ENCODE measurements around the gene DAG1. TPM values are rescaled to one million over a fixed set of nuclear protein-coding genes. Genes with fewer than 3 reads are reported as not detected.
"Not testable (repeated sequence)": the region's sequence is repeated elsewhere in the genome, so short reads cannot be mapped to it uniquely, and the experiment has no call there.

Gene DAG1
- total RNA-seq, 3 donors from 2014 or later, result 76.9 to 97.3 (median 88.8) TPM

GRCh38 chr3:49493901-49494300 lies 23.8 kb downstream of the DAG1 start:
- TF ChIP-seq CTCF (IDR thresholded peaks at IDR 0.05), result no peak
- no peaks in the 10 kb centered on the region for H3K36me3 ChIP-seq (ENCODE audit: low read depth)
- H3K4me1 ChIP-seq (ENCODE audit: low read depth), result no peaks in the 10 kb centered on the region
- DNase-seq (no peak), ATAC-seq (no peak)
- intact Hi-C loops (cut with DNase I, micrococcal nuclease), result no loop called here
- no peaks in the 10 kb centered on the region for H3K9me3 ChIP-seq
- no peak overlapping the region for H3K4me3 ChIP-seq

GRCh38 chr3:49495023-49495422 lies 25.0 kb downstream of the DAG1 start:
- DNase-seq (no peak), ATAC-seq (peak; percentile 20)
- Histone ChIP-seq H3K4me3 (no peak overlapping the region), H3K36me3 (ENCODE audit: low read depth) (no peaks in the 10 kb centered on the region), H3K9me3 (no peaks in the 10 kb centered on the region), H3K4me1 (ENCODE audit: low read depth) (peaks cover under 1% of the 10 kb centered on the region)
- intact Hi-C loops (cut with DNase I, micrococcal nuclease), result no loop called here
- TF ChIP-seq CTCF (IDR thresholded peaks at IDR 0.05), result no peak

- H3K9me3 ChIP-seq; DNase-seq; intact Hi-C loops (cut with DNase I, micrococcal nuclease); ATAC-seq; H3K4me3 ChIP-seq; H3K36me3 ChIP-seq (ENCODE audit: low read depth): not testable (repeated sequence)
- peaks cover 13% of the 10 kb centered on the region for H3K4me1 ChIP-seq (ENCODE audit: low read depth)
Observed at GRCh38 chr3:49496845-49497244, 26.8 kb downstream of the DAG1 start.

DNA sequence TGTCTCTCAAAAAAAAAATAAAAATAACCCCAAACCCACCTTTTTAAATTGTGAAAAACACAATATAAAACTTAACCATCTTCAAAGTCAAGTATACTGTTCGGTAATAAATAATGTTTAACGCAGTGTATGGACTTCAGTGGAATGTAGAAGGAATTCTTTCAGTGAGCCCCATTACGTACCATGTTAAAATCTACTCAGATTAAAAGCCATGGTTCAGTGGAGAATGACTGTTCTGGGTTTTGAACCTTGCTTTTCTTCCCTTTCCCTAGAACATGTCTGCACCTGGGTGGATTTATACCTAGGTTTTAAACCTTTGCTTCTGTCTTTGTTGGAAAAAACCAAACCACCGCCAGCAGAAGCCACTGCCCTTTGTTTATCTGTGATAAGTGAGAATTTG lies 27.5 kb downstream of the DAG1 start:
- ATAC-seq, result no peak
- no peaks in the 10 kb centered on the region for H3K9me3 ChIP-seq
- H3K4me3 ChIP-seq, result no peak overlapping the region
- peaks cover 13% of the 10 kb centered on the region for H3K4me1 ChIP-seq (ENCODE audit: low read depth)
- intact Hi-C loops (cut with DNase I, micrococcal nuclease), result no loop called here
- no peak for DNase-seq
- H3K36me3 ChIP-seq (ENCODE audit: low read depth), result no peaks in the 10 kb centered on the region
- no peak for TF ChIP-seq CTCF (IDR thresholded peaks at IDR 0.05)

DNA sequence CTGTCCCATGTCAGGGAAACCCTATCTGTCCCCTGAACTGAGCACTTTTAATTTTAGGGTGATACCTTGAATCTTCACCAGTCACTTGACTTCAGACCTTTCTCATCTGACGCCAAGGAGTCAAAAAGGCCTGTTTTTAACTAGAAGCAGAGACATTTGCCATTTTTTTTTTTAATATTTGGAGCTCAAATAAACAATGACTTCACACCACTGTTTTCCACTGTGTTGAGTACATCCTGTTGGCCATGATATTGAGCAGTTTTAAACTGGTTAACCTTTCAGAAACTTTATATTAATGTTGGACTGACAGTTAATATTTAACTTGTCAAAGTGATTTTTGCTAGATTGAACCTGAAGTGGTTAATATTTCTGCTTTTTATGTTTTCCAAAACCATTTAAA lies 28.2 kb downstream of the DAG1 start:
- Histone ChIP-seq H3K36me3 (ENCODE audit: low read depth) (no peaks in the 10 kb centered on the region), H3K9me3 (no peaks in the 10 kb centered on the region), H3K4me3 (no peak overlapping the region), H3K4me1 (ENCODE audit: low read depth) (peaks cover 13% of the 10 kb centered on the region)
- no peak for TF ChIP-seq CTCF (IDR thresholded peaks at IDR 0.05)
- intact Hi-C loops (cut with DNase I, micrococcal nuclease), result no loop called here
- DNase-seq (no peak), ATAC-seq (no peak)

- TF ChIP-seq CTCF (IDR thresholded peaks at IDR 0.05), result no peak
- H3K36me3 ChIP-seq (ENCODE audit: low read depth), result no peaks in the 10 kb centered on the region
- no peak overlapping the region for H3K4me3 ChIP-seq
- H3K9me3 ChIP-seq, result no peaks in the 10 kb centered on the region
- intact Hi-C loops (cut with DNase I, micrococcal nuclease), result no loop called here
- no peak for ATAC-seq
- H3K4me1 ChIP-seq (ENCODE audit: low read depth), result peaks cover 13% of the 10 kb centered on the region
- DNase-seq, result no peak
Observed at GRCh38 chr3:49498648-49499047, 28.6 kb downstream of the DAG1 start.

All from mucosa of descending colon (tissue), 3 donors.